ENCODE data around the gene IER2.
"Not testable (repeated sequence)": the region's sequence is repeated elsewhere in the genome, so short reads cannot be mapped to it uniquely, and the experiment has no call there.

IER2 gene

DNA sequence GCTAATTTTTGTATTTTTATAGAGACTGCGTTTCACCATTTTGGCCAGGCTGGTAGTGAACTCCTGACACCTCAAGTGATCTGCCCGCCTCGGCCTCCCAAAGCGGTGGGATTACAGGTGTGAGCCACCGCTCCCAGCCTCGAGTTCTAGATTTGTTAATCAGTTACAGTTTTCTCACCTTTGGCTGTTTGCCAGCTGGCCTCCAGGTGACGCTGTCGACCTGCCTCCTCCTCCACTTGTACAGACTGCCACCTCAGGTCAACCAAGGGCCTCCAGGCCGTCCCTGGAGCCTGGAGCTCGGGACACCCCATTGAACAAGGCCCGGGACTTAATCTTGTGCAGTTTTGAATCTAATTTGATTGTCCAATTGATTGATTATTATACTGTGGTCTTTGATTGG is 45.5 kb downstream of the IER2 start:
- H3K4me3 ChIP-seq (ENCODE audit: insufficient read length, low read depth), result no peak overlapping the region
- TF ChIP-seq YY1 (IDR thresholded peaks at IDR 0.05; ENCODE audit: insufficient read depth, insufficient read length), result no peak
- no peak for TF ChIP-seq SUZ12 (IDR thresholded peaks at IDR 0.05; ENCODE audit: extremely low read depth, insufficient read depth, insufficient read length)
- TF ChIP-seq ZNF274 (IDR thresholded peaks at IDR 0.05; ENCODE audit: low read depth, low read length), result no peak
- H3K9ac ChIP-seq (ENCODE audit: insufficient read length, low read depth), result no peak overlapping the region
- DNase-seq (ENCODE audit: low read depth, low spot score), result peak; percentile 75
- no peaks in the 10 kb centered on the region for H3K36me3 ChIP-seq (ENCODE audit: insufficient read depth, insufficient read length, low read length)
- H3K27me3 ChIP-seq (ENCODE audit: insufficient read depth, insufficient read length), result no peaks in the 10 kb centered on the region
- no peaks in the 10 kb centered on the region for H3K4me1 ChIP-seq (ENCODE audit: insufficient read depth, insufficient read length)
- no peaks in the 10 kb centered on the region for H3K9me3 ChIP-seq (ENCODE audit: insufficient read depth, low read length)

DNA sequence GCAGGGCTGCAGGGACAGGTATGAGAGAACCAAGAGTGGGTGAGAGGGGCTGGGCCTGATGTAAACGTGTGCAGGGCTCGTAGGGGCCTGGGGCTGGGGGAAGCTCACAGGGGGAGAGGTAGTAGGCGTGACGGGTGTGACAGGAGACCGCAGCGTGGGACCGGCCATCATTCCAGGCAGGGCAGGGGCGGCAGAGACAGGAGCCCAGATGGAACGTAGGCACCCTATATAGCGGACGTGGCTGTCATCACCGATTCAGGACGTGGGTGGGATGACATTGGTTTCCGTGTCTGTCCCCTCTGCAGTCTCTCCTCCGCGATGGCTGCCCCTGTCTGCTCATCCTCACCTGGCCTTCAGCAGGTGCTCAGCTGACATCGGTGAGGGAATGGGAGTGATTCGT is 48.4 kb downstream of the IER2 start:
- no peaks in the 10 kb centered on the region for H3K4me1 ChIP-seq (ENCODE audit: insufficient read depth, insufficient read length)

DNA sequence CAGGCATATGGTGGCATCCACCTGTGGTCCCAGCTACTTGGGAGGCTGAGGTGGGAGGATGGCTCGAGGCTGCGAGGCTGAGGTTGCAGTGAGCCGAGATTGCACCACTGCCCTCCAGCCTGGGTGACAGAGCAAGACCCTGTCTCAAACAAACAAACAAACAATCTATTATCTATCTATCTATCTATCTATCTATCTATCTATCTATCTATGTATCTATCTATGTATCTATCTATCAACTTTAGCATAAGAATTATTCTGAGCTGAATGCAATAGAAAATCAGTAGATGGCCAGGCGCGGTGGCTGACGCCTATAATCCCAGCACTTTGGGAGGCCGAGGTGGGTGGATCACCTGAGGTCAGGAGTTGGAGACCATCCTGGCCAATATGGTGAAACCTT is 51.9 kb downstream of the IER2 start:
- not testable (repeated sequence) for H3K4me3 ChIP-seq (ENCODE audit: insufficient read length, low read depth); H3K4me1 ChIP-seq (ENCODE audit: insufficient read depth, insufficient read length); H3K36me3 ChIP-seq (ENCODE audit: insufficient read depth, insufficient read length, low read length); H3K9me3 ChIP-seq (ENCODE audit: insufficient read depth, low read length); H3K27me3 ChIP-seq (ENCODE audit: insufficient read depth, insufficient read length); H3K9ac ChIP-seq (ENCODE audit: insufficient read length, low read depth); DNase-seq (ENCODE audit: low read depth, low spot score)

More for the DNA sequence above, 48.4 kb downstream of the IER2 start:
- Histone ChIP-seq H3K27me3 (ENCODE audit: insufficient read depth, insufficient read length) (no peaks in the 10 kb centered on the region), H3K4me3 (ENCODE audit: insufficient read length, low read depth) (no peak overlapping the region), H3K9ac (ENCODE audit: insufficient read length, low read depth) (no peak overlapping the region), H3K36me3 (ENCODE audit: insufficient read depth, insufficient read length, low read length) (no peaks in the 10 kb centered on the region), H3K9me3 (ENCODE audit: insufficient read depth, low read length) (no peaks in the 10 kb centered on the region)
- TF ChIP-seq ZNF274 (IDR thresholded peaks at IDR 0.05; ENCODE audit: low read depth, low read length), result no peak
- TF ChIP-seq SUZ12 (IDR thresholded peaks at IDR 0.05; ENCODE audit: extremely low read depth, insufficient read depth, insufficient read length), result no peak
- TF ChIP-seq YY1 (IDR thresholded peaks at IDR 0.05; ENCODE audit: insufficient read depth, insufficient read length), result no peak
- DNase-seq (ENCODE audit: low read depth, low spot score), result no peak
